Lower leg skin (tissue), 3 donors: ENCODE measurements around the gene STPG1.
"Not testable (repeated sequence)": the region's sequence is repeated elsewhere in the genome, so short reads cannot be mapped to it uniquely, and the experiment has no call there.

Source experiments
- POLR2A ChIP-seq, 2 donors: fragments of 450-650 bp; IDR thresholded peaks; one replicate each; pipeline ENCODE4 v1.6.1; 2016 to 2017; ENCODE audit warnings: antibody characterized with exemption in 2 of 2, mild to moderate bottlenecking in 1 of 2, moderate library complexity in 1 of 2
- TF ChIP-seq, protein P1 (sequence below), 3 donors: fragments of 450-650 bp; IDR thresholded peaks; one replicate each; pipeline ENCODE4 v1.5.1; 2016; ENCODE audit warnings: antibody characterized with exemption in 3 of 3, mild to moderate bottlenecking in 3 of 3, moderate library complexity in 2 of 3

DNA sequence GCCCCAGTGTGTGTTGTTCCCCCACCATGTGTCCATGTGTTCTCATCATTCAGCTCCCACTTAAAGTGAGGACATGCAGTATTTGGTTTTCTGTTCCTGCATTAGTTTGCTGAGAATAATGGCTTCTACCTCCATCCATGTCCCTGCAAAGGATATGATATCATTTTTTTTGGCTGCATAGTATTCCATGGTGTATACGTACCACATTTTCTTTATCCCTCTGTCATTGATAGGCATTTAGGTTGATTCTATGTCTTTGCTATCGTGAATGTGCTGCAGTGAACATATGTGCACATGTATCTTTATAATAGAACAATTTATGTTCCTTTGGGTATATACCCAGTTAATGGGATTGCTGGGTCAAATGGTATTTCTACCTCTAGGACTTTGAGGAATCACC is 32.9 kb upstream of the STPG1 start:
- TF ChIP-seq, protein P1, sequence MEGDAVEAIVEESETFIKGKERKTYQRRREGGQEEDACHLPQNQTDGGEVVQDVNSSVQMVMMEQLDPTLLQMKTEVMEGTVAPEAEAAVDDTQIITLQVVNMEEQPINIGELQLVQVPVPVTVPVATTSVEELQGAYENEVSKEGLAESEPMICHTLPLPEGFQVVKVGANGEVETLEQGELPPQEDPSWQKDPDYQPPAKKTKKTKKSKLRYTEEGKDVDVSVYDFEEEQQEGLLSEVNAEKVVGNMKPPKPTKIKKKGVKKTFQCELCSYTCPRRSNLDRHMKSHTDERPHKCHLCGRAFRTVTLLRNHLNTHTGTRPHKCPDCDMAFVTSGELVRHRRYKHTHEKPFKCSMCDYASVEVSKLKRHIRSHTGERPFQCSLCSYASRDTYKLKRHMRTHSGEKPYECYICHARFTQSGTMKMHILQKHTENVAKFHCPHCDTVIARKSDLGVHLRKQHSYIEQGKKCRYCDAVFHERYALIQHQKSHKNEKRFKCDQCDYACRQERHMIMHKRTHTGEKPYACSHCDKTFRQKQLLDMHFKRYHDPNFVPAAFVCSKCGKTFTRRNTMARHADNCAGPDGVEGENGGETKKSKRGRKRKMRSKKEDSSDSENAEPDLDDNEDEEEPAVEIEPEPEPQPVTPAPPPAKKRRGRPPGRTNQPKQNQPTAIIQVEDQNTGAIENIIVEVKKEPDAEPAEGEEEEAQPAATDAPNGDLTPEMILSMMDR (IDR thresholded peaks at IDR 0.05), result not testable (repeated sequence)
- not testable (repeated sequence) for TF ChIP-seq POLR2A (IDR thresholded peaks at IDR 0.05)
